ENCODE measurements around the gene CSAG3.
A peak's percentile ranks its signal among the peaks of the same experiment; 100 is the strongest.
"Not testable (repeated sequence)": the region's sequence is repeated elsewhere in the genome, so short reads cannot be mapped to it uniquely, and the experiment has no call there.

The CSAG3 gene

GRCh38 chrX:152758918-152759317, at the start of gene CSAG3:
CSAG3 (plus strand) TSS chrX:152759218.
- DNase-seq (ENCODE audit: low read depth), result not testable (repeated sequence)

GRCh38 chrX:152713195-152713594, 45.8 kb upstream of the CSAG3 start:
- DNase-seq (ENCODE audit: low read depth), result not testable (repeated sequence)

GRCh38 chrX:152713815-152714787, 44.9 kb upstream of the CSAG3 start, which contains the start of gene MAGEA2B:
MAGEA2B (plus strand) TSS chrX:152714628; CDS start chrX:152717107, 2,479 bp downstream.
- DNase-seq (ENCODE audit: low read depth), result not testable (repeated sequence)

GRCh38 chrX:152725409-152725808, 33.6 kb upstream of the CSAG3 start:
- no peak for DNase-seq (ENCODE audit: low read depth)

GRCh38 chrX:152733261-152733975, 25.6 kb upstream of the CSAG3 start, which contains the start of the genes CSAG1 and MAGEA12:
CSAG1 (minus strand) TSS chrX:152733721; CDS start chrX:152732460, 1,261 bp downstream.
MAGEA12 (plus strand) TSS chrX:152733757; CDS start chrX:152736162, 2,405 bp downstream.
- DNase-seq (ENCODE audit: low read depth), result peak; percentile 46

GRCh38 chrX:152734143-152734858, 24.7 kb upstream of the CSAG3 start:
- DNase-seq (ENCODE audit: low read depth), result not testable (repeated sequence)

- DNase-seq (ENCODE audit: low read depth), result no peak
These were observed 23.9 kb upstream of the CSAG3 start for GRCh38 chrX:152735101-152735500.

GRCh38 chrX:152735860-152736511, 23.0 kb upstream of the CSAG3 start:
- DNase-seq (ENCODE audit: low read depth), result no peak

GRCh38 chrX:152736528-152736927, 22.5 kb upstream of the CSAG3 start:
- DNase-seq (ENCODE audit: low read depth), result not testable (repeated sequence)

GRCh38 chrX:152738560-152738959, 20.5 kb upstream of the CSAG3 start:
- no peak for DNase-seq (ENCODE audit: low read depth)

- DNase-seq (ENCODE audit: low read depth), result not testable (repeated sequence)
These were observed 5.0 kb upstream of the CSAG3 start, which contains the start of gene MAGEA2 for GRCh38 chrX:152753686-152754650. MAGEA2 (minus strand) TSS chrX:152753842; CDS start chrX:152751363, 2,479 bp downstream.

- DNase-seq (ENCODE audit: low read depth), result not testable (repeated sequence)
These were observed 4.1 kb upstream of the CSAG3 start for GRCh38 chrX:152754871-152755270.

GRCh38 chrX:152759544-152759943, 526 bp downstream of the CSAG3 start:
- not testable (repeated sequence) for DNase-seq (ENCODE audit: low read depth)

- not testable (repeated sequence) for DNase-seq (ENCODE audit: low read depth)
These were observed 2.6 kb downstream of the CSAG3 start for GRCh38 chrX:152761582-152761981.

- not testable (repeated sequence) for DNase-seq (ENCODE audit: low read depth)
These were observed 7.5 kb downstream of the CSAG3 start for GRCh38 chrX:152766562-152766961.

- DNase-seq (ENCODE audit: low read depth), result not testable (repeated sequence)
These were observed 10.7 kb downstream of the CSAG3 start, which contains the start of gene MAGEA6 for GRCh38 chrX:152769549-152770289. MAGEA6 (minus strand) TSS chrX:152769689; CDS start chrX:152767650, 2,039 bp downstream.

- DNase-seq (ENCODE audit: low read depth), result not testable (repeated sequence)
These were observed 28.0 kb downstream of the CSAG3 start for GRCh38 chrX:152787062-152787461.

- no peak for DNase-seq (ENCODE audit: low read depth)
These were observed 39.9 kb downstream of the CSAG3 start for GRCh38 chrX:152798945-152799344.

- no peak for DNase-seq (ENCODE audit: low read depth)
These were observed 47.0 kb downstream of the CSAG3 start for GRCh38 chrX:152806035-152806434.
